Activated B cell treated with CpG ODN at 0.5 μM for 24 hours (primary cell): ENCODE measurements around the gene LSAMP. TPM values are rescaled to one million over a fixed set of nuclear protein-coding genes. Genes with fewer than 3 reads are reported as not detected.
"Not testable (repeated sequence)": the region's sequence is repeated elsewhere in the genome, so short reads cannot be mapped to it uniquely, and the experiment has no call there.

Experiments
- ATAC-seq: fragments of 200-7000 bp; cut with Tn5 transposase; one replicate; pipeline ENCODE4 v1.10.0; 2021; ENCODE audit warnings: low read depth, mild to moderate bottlenecking, moderate library complexity
- CTCF ChIA-PET: fragments of 350-600 bp; sonication (Branson Sonifier 250); formaldehyde crosslinking; loops from one replicate; lab custom pipeline; 2021; ENCODE audit warnings: antibody characterized with exemption; lab: Charles Lee
- POLR2A ChIA-PET: fragments of 350-600 bp; sonication (Branson Sonifier 250); formaldehyde crosslinking; loops from one replicate; lab custom pipeline; 2021; ENCODE audit warnings: antibody characterized with exemption; lab: Charles Lee
- DNase-seq: peaks from one replicate; pipeline ENCODE4 v3.0.0; 2022
- H3K27ac Mint-ChIP-seq: one replicate; pipeline ENCODE4 v1.8.0; 2020; ENCODE audit warnings: mixed read lengths
- H3K27me3 Mint-ChIP-seq: one replicate; pipeline ENCODE4 v1.8.0; 2021; ENCODE audit warnings: mixed read lengths
- H3K36me3 Mint-ChIP-seq: one replicate; pipeline ENCODE4 v1.8.0; 2021; ENCODE audit warnings: low read depth, mixed read lengths
- H3K4me1 Mint-ChIP-seq: one replicate; pipeline ENCODE4 v1.8.0; 2021; ENCODE audit warnings: mixed read lengths
- H3K4me3 Mint-ChIP-seq: one replicate; pipeline ENCODE4 v1.8.0; 2020; ENCODE audit warnings: mild to moderate bottlenecking, mixed read lengths
- H3K9me3 Mint-ChIP-seq: one replicate; pipeline ENCODE4 v1.8.0; 2020; ENCODE audit warnings: mixed read lengths
- intact Hi-C: fragments of 100-400 bp; cut with micrococcal nuclease; formaldehyde crosslinking; loops from one replicate; pipeline ENCODE4 v1.15.1; 2024
- total RNA-seq: library from RNA; stranded (reverse); gene quantifications from 2 replicates; pipeline ENCODE4 v1.2.3, GENCODE V29; 2022
- TF ChIP-seq, protein P1 (sequence below): fragments of 200-600 bp; IDR thresholded peaks from one replicate; pipeline ENCODE4 v1.8.0; 2022; ENCODE audit warnings: antibody characterized with exemption, mild to moderate bottlenecking

LSAMP gene
- total RNA-seq, 1 donor from 2014 or later = 0.16 TPM

DNA sequence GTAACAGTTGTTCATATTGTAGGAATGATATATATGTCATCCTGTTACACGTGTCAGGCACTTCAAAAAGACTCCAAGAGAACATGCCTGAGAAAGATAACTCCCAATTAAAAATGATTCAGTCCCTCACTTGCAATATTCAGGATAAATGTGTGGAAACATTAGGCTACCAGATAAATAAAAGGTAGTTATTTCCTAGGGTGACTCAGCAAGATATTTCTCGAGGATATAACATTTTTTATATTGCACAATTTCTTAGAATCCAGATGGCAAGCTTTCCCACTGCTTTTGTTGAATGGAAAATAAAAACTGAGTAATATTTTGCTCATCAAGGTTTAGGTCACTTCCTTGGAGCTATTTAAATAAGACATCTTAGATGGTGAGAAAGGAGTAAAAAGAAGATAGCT, 640.6 kb downstream of the LSAMP start:
- Mint-ChIP-seq H3K27ac (no peak overlapping the region), H3K4me3 (no peak overlapping the region), H3K9me3 (no peaks in the 10 kb centered on the region), H3K27me3 (peaks cover 31% of the 10 kb centered on the region), H3K36me3 (no peaks in the 10 kb centered on the region), H3K4me1 (no peaks in the 10 kb centered on the region)
- TF ChIP-seq, protein P1, sequence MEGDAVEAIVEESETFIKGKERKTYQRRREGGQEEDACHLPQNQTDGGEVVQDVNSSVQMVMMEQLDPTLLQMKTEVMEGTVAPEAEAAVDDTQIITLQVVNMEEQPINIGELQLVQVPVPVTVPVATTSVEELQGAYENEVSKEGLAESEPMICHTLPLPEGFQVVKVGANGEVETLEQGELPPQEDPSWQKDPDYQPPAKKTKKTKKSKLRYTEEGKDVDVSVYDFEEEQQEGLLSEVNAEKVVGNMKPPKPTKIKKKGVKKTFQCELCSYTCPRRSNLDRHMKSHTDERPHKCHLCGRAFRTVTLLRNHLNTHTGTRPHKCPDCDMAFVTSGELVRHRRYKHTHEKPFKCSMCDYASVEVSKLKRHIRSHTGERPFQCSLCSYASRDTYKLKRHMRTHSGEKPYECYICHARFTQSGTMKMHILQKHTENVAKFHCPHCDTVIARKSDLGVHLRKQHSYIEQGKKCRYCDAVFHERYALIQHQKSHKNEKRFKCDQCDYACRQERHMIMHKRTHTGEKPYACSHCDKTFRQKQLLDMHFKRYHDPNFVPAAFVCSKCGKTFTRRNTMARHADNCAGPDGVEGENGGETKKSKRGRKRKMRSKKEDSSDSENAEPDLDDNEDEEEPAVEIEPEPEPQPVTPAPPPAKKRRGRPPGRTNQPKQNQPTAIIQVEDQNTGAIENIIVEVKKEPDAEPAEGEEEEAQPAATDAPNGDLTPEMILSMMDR = no peak
- intact Hi-C loops = no loop called here
- ATAC-seq (no peak), DNase-seq (no peak)
- ChIA-PET POLR2A (no interaction called here), CTCF (interaction anchor here (0.7 kb wide), 1 partner anchor 21 kb away, joined by 3 read pairs; no protein-coding TSS in a partner anchor)

DNA sequence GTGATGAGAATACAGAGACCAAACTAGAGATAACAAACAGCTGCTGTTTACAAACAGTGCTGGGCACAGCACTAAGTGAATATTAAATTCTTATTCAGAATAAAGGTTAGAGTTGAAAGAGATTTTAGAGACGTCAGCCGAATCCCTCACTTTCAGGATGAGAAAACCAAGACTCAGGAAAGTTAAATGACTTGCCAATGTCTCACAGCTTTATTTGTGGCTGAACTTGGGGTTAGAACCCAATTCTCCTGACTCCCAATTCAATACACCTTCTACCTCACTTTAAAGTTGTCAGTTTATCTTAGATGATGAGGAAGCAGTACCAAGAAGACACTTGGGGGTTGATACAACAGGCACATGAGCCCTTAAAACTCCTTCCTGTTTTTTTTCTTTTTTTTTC, 641.1 kb downstream of the LSAMP start:
- Mint-ChIP-seq H3K36me3 (no peaks in the 10 kb centered on the region), H3K4me3 (no peak overlapping the region), H3K4me1 (no peaks in the 10 kb centered on the region), H3K27ac (no peak overlapping the region), H3K9me3 (no peaks in the 10 kb centered on the region), H3K27me3 (peaks cover 26% of the 10 kb centered on the region)
- POLR2A ChIA-PET = no interaction called here
- TF ChIP-seq, protein P1 = no peak
- DNase-seq (no peak), ATAC-seq (no peak)
- intact Hi-C loops = no loop called here
- CTCF ChIA-PET = interaction anchor here (1.5 kb wide), 1 partner anchor 8 kb away, joined by 9 read pairs; no protein-coding TSS in a partner anchor

DNA sequence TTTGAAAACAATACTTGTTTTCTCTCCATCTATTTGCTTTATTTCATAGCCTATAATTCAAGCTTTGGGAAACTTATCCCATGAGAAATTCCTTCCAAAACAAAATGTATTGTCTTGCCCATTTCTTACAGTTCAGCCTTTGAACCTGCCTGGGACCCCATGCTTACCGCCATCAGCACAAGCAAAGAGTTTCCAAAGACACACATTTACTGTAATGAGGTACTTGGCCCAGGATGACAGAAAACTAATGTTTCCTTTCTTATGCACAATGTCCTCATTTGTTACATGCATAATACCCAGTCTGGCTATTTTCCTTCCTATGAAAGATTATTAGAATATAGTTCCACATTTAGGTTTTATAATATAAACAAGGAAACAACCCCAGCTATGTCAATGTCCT, 641.6 kb downstream of the LSAMP start:
- Mint-ChIP-seq H3K4me1 (no peaks in the 10 kb centered on the region), H3K4me3 (no peak overlapping the region), H3K9me3 (no peaks in the 10 kb centered on the region), H3K27me3 (peaks cover 23% of the 10 kb centered on the region), H3K27ac (no peak overlapping the region), H3K36me3 (no peaks in the 10 kb centered on the region)
- no peak for DNase-seq
- ATAC-seq = no peak
- intact Hi-C loops = no loop called here
- ChIA-PET CTCF (interaction anchor here (1.5 to 1.8 kb wide), 2 partner anchors 8 to 11 kb away, joined by 5 to 9 read pairs; no protein-coding TSS in a partner anchor), POLR2A (no interaction called here)
- TF ChIP-seq, protein P1 = no peak

DNA sequence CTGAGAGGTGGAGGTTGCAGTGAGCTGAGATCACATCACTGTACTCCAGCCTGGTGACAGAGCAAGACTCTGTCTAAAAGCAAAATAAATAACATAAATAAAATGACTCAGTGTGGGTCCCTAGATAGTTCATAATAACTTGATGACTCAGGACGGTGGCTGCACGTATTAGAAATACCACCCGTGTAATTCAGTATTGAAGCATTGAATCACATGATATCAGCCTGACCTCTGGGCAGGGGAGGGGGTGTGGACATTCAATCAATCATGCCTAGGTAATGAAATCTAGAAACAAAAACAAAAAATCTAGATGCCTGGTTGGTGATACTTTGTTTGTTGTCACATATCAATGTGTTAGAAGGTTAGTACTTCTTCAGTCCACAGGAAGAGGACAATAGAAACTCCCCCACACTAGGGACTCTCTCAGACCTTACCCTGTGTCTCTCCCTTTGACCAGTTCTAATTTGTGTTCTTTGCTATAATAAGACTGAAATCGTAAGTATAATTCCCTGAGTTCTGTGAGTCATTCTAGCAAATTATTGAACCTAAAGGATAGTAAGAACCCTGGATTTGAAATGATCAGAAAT, 644.7 kb downstream of the LSAMP start:
- Mint-ChIP-seq H3K9me3 (no peaks in the 10 kb centered on the region), H3K4me3 (no peak overlapping the region)
- POLR2A ChIA-PET = no interaction called here

DNA sequence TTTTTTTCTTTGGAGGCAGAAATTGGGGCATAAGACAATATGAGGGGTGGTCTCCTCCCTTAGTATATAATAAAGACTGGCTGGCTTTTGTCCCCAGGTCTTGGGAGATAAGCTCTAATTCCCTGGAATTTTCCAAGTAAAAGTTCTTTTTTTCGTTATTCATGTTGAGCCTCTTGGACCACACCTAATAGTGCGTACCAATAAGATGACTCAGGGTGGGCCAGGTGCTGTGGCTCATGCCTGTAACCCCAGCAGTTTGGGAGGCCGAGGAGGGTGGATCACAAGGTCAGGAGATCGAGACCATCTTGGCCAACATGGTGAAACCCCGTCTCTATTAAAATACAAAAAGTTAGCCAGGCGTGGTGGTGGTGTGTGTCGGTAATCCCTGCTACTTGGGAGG, 645.2 kb downstream of the LSAMP start:
- CTCF ChIA-PET, H3K36me3 Mint-ChIP-seq, DNase-seq, intact Hi-C loops, H3K27ac Mint-ChIP-seq, POLR2A ChIA-PET, H3K4me1 Mint-ChIP-seq, ATAC-seq, H3K9me3 Mint-ChIP-seq, H3K4me3 Mint-ChIP-seq: not testable (repeated sequence)
- peaks cover 15% of the 10 kb centered on the region for H3K27me3 Mint-ChIP-seq

More for the DNA sequence above, 644.7 kb downstream of the LSAMP start:
- DNase-seq (no peak), ATAC-seq (no peak)
- Mint-ChIP-seq H3K4me1 (no peaks in the 10 kb centered on the region), H3K27me3 (peaks cover 15% of the 10 kb centered on the region), H3K36me3 (no peaks in the 10 kb centered on the region), H3K27ac (no peak overlapping the region)
- TF ChIP-seq, protein P1 = no peak
- intact Hi-C loops = no loop called here
- CTCF ChIA-PET = no interaction called here
